ENCODE measurements around the gene BEST2. TPM values are rescaled to one million over a fixed set of nuclear protein-coding genes. Genes with fewer than 3 reads are reported as not detected.

BEST2 gene
- total RNA-seq, 1 experiment from 2014 or later: 0.70 TPM

GRCh38 chr19:12721656-12722565, 29.7 kb upstream of the BEST2 start:
- intact Hi-C loops (cut with micrococcal nuclease): loop anchor here (5.0 kb wide), 1 partner anchor 70 kb away; the partner anchor contains the start of gene JUNB
- peaks cover 61% of the 10 kb centered on the region for H3K36me3 Mint-ChIP-seq (ENCODE audit: insufficient read depth, unreplicated experiment)
- ChIA-PET CTCF (interaction anchor here (0.6 to 3.8 kb wide), 9 partner anchors 8 to 1004 kb away, joined by 3 to 32 read pairs (median 3); partner anchors contain the start of gene TRIR), POLR2A (interaction anchor here (0.6 to 6.5 kb wide), 20 partner anchors 13 to 1344 kb away, joined by 3 to 235 read pairs (median 4); partner anchors contain the start of genes DHPS, FBXW9, GADD45GIP1 and GET3)
- BruUV-seq (replicated peaks): no TSS peak
- H3K4me1 Mint-ChIP-seq (ENCODE audit: insufficient read depth, unreplicated experiment): peaks cover 12% of the 10 kb centered on the region
- H3K9me3 Mint-ChIP-seq (ENCODE audit: unreplicated experiment): no peaks in the 10 kb centered on the region
- TF ChIP-seq, protein P1, sequence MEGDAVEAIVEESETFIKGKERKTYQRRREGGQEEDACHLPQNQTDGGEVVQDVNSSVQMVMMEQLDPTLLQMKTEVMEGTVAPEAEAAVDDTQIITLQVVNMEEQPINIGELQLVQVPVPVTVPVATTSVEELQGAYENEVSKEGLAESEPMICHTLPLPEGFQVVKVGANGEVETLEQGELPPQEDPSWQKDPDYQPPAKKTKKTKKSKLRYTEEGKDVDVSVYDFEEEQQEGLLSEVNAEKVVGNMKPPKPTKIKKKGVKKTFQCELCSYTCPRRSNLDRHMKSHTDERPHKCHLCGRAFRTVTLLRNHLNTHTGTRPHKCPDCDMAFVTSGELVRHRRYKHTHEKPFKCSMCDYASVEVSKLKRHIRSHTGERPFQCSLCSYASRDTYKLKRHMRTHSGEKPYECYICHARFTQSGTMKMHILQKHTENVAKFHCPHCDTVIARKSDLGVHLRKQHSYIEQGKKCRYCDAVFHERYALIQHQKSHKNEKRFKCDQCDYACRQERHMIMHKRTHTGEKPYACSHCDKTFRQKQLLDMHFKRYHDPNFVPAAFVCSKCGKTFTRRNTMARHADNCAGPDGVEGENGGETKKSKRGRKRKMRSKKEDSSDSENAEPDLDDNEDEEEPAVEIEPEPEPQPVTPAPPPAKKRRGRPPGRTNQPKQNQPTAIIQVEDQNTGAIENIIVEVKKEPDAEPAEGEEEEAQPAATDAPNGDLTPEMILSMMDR (IDR thresholded peaks at IDR 0.05; ENCODE audit: unreplicated experiment): no peak
- no peaks in the 10 kb centered on the region for H3K27me3 Mint-ChIP-seq (ENCODE audit: insufficient read depth, unreplicated experiment)
- H3K27ac Mint-ChIP-seq (ENCODE audit: low read depth, unreplicated experiment): peak overlapping the region; percentile 96
- DNase-seq (ENCODE audit: unreplicated experiment): peak; percentile 56
- H3K4me3 Mint-ChIP-seq (ENCODE audit: unreplicated experiment): peak overlapping the region; percentile 96

DNA sequence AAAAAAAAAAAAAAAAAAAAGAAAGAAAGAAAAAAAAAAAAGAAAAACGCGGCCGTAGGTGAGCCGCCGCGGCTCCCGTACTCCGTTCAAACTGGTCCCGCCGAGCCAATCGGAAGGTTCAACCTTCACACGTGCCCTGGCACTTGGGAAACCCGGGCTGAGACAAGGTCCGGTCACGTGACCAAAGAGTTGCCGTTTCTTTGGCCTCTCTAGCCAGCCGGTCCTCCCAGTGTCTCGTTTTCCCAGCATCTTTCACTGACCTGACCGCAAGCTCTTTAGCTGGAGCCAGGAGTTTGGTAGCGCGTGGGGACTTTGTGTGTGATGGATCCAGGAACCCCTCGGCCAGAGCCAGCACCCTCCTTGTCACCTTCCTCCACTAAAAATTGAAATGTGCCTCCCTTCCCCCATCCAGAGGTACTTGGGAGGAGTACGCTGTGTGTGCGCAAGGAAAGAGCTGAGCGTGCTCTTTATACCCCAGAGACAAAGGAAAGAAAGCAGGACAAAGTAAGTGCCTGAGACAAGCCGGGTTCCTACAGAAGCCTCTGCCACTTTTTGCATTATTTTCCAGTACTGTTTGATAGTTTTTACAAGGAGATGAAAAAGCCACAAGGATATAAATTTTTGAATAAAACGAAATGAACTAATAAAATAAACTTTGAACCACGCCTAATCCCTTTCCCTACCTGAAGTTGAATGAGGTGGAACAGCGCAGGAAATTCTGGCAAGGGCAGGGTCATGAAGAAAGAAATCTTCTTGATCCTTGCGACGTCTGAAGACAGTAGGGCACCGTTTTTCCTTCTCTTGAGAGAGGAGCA, 28.8 kb upstream of the BEST2 start:
- Mint-ChIP-seq H3K4me3 (ENCODE audit: unreplicated experiment) (peak overlapping the region; percentile 96), H3K36me3 (ENCODE audit: insufficient read depth, unreplicated experiment) (peaks cover 53% of the 10 kb centered on the region), H3K4me1 (ENCODE audit: insufficient read depth, unreplicated experiment) (peaks cover 12% of the 10 kb centered on the region), H3K27me3 (ENCODE audit: insufficient read depth, unreplicated experiment) (no peaks in the 10 kb centered on the region), H3K27ac (ENCODE audit: low read depth, unreplicated experiment) (peak overlapping the region; percentile 96), H3K9me3 (ENCODE audit: unreplicated experiment) (no peaks in the 10 kb centered on the region)
- CTCF ChIA-PET: interaction anchor here (0.6 to 3.8 kb wide), 13 partner anchors 9 to 799 kb away, joined by 3 to 32 read pairs (median 4); partner anchors contain the start of genes GET3 and TRIR
- POLR2A ChIA-PET: interaction anchor here (0.7 to 6.5 kb wide), 21 partner anchors 12 to 1345 kb away, joined by 3 to 235 read pairs (median 5); partner anchors contain the start of genes BEST2, DHPS, DNASE2 and FBXW9
- TSS peak; percentile 95 for BruUV-seq (replicated peaks)
- intact Hi-C loops (cut with micrococcal nuclease): loop anchor here (5.0 kb wide), 1 partner anchor 70 kb away; the partner anchor contains the start of gene JUNB
- TF ChIP-seq, protein P1 (IDR thresholded peaks at IDR 0.05; ENCODE audit: unreplicated experiment): no peak
- peak; percentile 100 for DNase-seq (ENCODE audit: unreplicated experiment)

DNA sequence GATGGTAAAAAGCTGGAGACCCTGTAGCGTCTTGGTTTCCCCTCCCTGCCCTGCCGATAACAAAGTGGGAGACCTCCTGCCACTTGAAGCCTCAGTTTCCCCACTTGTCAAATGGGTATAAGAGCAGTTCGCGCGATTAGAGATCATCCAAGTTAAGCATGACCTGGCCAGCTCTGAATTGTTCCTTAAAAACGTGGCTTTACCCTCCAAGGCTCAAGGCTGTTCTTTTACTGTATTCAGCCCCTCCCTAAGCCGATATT, 28.3 kb upstream of the BEST2 start:
- Mint-ChIP-seq H3K36me3 (ENCODE audit: insufficient read depth, unreplicated experiment) (peaks cover 51% of the 10 kb centered on the region), H3K27me3 (ENCODE audit: insufficient read depth, unreplicated experiment) (no peaks in the 10 kb centered on the region), H3K4me3 (ENCODE audit: unreplicated experiment) (peak overlapping the region; percentile 96), H3K9me3 (ENCODE audit: unreplicated experiment) (no peaks in the 10 kb centered on the region), H3K4me1 (ENCODE audit: insufficient read depth, unreplicated experiment) (peaks cover 12% of the 10 kb centered on the region), H3K27ac (ENCODE audit: low read depth, unreplicated experiment) (peak overlapping the region; percentile 68)
- peak; percentile 27 for DNase-seq (ENCODE audit: unreplicated experiment)
- TF ChIP-seq, protein P1 (IDR thresholded peaks at IDR 0.05; ENCODE audit: unreplicated experiment): no peak
- POLR2A ChIA-PET: interaction anchor here (0.7 to 6.5 kb wide), 18 partner anchors 11 to 429 kb away, joined by 3 to 235 read pairs (median 5); partner anchors contain the start of genes BEST2, DHPS, DNASE2 and FBXW9
- CTCF ChIA-PET: interaction anchor here (0.6 to 3.8 kb wide), 12 partner anchors 11 to 800 kb away, joined by 3 to 32 read pairs (median 4); partner anchors contain the start of genes GET3 and TRIR
- no TSS peak for BruUV-seq (replicated peaks)
- intact Hi-C loops (cut with micrococcal nuclease): loop anchor here (5.0 kb wide), 1 partner anchor 69 kb away; the partner anchor contains the start of gene JUNB
